Endothelial cell of hepatic sinusoid (primary cell): ENCODE measurements around the gene GGT1.
"Not testable (repeated sequence)": the region's sequence is repeated elsewhere in the genome, so short reads cannot be mapped to it uniquely, and the experiment has no call there.

Experiments used
- in situ Hi-C: cut with HindIII; loops from 2 replicates; pipeline ENCODE4 v1.10.0; 2017; ENCODE audit warnings: low sequenced_read_pairs

The GGT1 gene

DNA sequence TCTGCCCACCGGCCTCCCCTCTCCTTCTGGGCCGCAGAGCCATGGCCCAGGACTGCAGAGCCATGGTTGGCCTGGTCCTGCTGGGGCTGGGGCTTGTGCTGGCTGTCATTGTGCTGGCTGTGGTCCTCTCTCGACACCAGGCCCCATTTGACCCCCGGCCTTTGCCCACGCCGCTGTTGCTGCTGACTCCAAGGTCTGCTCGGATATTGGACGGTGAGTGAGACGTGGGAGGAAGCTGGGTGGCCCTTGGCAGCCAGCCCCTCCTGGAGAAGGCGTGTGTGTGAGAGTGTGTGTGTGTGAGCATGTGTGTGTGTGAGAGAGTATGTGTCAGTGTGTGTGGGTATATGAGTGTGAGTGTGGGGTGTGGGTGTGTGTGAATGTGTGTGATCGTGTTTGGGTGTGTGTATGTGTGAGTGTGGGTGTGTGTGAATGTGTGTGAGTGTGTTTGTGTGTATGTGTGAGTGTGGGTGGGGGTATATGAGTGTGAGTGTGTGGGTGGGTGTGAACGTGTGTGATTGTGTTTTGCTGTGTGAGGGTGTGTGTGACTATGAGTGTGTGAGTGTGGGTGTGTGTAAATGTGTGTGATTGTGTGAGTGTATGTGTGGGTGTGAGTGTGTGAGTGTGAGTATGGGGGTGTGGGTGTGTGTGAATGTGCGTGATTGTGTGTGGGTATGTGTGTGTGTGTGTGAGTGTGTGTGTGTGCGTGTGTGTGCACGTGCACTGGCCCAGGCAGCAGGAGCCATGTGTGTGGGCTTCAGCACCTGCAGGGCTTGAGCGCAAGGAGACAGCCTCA is 30.4 kb downstream of the GGT1 start:
- in situ Hi-C loops: not testable (repeated sequence)

DNA sequence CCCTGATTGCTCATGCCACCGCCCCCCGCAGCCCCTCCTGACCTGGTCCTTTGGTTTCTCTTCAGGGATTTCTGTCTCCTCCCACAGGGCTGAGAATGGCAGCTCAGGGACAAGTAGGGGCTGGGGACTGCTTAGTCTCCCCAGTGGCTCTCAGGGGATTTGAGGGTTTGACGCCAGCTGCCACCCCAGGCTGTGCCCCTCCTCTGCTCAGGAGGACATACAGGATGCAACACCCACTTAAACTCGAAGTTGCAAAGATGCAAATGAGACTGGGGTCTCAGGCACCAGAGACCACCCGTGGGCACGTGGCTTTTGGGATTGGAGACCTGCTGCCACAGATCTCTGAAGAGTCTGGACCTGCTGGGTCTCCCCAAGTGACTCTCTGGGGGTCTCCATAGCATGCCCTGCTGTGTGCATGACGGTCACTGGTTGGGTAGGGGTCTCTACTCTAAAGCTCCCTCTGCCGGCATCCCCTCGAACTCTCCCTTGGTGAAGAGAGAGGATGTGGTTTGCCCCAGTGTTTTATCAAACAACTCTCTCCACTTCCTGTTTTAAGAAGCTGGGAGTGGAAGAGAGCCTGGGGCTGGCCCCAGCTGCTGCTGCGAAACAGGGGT is 31.9 kb downstream of the GGT1 start:
- in situ Hi-C loops: not testable (repeated sequence)

DNA sequence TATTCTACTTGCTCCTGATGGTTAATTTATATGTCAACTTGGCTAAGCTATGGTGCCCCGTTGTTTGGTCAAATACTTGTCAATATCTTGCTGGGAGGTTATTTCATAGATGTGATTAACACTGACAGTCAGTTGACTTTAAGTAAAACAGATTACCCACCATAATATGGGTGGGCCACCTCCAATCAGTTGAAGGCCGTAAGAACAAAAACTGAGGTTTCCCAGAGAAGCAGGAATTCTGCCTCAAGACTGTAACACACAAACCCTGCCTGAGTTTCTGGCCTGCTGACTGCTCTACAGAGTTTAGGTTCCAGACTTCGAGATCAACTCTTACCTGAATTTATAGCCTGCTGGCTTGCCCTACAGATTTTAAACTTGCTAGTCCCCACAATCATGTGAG is 33.5 kb downstream of the GGT1 start:
- in situ Hi-C loops: not testable (repeated sequence)

DNA sequence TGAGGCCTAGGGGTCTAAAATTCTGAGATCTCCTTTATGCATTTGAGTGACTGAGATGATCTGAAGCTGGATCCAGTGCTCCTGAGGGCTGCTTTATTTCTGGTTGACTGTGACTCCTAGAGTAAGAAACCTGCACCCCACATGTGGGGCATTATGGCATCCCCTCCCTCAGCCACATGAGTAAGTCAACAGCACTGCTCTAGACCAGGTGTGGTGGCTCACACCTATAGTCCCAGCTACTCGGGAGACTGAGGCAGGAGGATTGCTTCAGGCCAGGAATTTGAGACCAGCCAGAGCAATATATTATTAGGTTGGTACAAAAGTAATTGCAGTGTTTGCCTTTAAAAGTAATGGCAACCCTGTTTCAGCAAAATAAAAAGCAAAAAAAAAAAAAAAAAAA is 39.3 kb downstream of the GGT1 start:
- in situ Hi-C loops: not testable (repeated sequence)

DNA sequence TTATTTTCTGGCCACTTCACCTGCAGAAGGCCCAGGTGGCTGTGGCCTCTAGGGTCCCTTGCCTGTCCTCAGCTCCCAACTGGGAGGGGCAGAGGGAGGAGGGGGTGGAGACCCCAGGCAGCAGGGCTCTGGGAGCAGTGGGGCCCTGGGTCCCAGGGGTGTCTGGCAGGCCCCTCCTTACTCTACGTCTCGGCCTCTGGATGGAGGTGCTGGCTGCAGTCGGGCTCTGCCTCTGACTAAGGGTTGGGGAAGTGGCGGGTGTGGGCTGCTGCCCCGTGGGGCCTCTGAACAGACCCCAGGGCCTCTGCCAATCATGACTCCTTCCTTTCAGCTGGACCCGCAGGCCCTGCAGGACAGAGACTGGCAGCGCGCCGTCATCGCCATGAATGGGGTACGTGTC is 41.4 kb downstream of the GGT1 start:
- in situ Hi-C loops: not testable (repeated sequence)

DNA sequence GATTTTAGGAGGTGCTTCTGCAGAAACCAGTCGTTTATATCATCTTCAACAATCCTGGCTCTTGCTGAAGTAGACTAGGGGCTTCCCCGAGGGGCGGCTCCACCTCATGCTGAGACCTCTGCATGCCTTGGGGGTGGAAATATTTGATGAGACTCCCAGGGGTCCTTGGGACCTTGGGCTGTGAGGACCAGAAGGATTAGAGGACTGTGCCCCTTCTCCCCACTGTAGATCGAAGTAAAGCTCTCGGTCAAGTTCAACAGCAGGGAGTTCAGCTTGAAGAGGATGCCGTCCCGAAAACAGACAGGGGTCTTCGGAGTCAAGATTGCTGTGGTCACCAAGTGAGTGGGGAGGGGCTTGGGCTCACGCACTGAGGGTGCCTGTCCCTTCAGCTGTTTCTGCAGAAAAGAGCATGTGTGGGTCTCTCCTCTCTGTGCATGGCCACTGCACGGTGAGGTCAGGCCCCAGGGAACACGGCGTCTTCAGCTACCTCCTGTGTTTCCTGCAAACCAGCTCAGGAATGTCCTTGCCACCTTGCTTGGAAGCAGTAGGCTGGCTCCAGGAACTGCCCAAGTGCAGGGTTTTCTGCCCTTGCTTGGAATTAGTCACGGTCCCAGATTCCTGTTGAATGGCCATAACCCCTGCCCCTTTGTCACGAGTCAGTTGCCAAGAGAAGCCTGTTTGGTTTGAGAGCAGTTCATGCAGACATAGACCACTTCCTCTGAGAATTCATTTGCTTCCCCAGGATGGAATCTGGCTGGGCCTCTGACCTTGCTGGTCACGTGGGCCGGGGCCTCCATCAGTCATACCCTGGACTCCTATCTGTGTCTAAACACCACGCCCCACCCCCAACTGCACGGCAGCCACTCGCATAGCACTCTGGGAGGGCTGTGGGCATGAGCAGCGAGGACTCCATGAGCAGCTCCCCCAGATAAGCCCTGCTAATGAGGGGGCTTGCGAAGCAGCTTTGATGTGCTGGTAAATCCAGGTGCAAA is 42.7 kb downstream of the GGT1 start:
- in situ Hi-C loops: not testable (repeated sequence)

DNA sequence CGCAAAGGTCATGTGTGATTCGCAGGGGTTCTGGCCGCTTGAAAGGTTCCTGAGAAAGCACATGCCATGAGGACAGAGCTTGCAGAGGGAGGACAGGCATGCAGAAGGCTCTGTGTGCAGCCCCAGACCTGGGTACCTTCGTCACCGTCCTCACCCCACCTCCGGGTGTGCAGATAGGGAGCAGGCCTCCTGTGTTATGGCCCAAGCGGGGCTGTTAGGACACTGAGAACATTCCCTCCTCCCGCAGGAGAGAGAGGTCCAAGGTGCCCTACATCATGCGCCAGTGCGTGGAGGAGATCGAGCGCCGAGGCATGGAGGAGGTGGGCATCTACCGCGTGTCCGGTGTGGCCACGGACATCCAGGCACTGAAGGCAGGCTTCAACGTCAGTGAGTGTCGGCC is 43.8 kb downstream of the GGT1 start:
- in situ Hi-C loops: not testable (repeated sequence)

DNA sequence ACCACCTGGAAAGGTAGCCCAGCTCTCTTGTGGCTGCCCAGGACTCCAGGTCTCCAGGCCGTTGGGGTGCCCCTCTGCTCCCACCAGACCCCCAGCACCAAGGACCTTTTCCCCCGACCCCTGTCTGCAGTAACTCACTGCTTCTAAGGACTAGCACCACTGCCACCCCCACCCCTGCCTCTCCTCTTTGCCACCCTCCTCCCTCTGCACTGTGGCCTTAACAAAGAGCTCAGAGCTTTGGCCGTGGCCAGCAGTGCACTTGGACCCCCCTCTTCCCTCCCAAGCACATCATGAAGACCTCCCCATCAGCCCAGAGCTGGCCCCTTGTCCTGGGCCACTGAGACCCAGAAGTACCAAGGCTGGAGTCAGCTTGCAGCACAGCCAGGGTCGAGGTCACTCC is 46.4 kb downstream of the GGT1 start:
- in situ Hi-C loops: not testable (repeated sequence)

DNA sequence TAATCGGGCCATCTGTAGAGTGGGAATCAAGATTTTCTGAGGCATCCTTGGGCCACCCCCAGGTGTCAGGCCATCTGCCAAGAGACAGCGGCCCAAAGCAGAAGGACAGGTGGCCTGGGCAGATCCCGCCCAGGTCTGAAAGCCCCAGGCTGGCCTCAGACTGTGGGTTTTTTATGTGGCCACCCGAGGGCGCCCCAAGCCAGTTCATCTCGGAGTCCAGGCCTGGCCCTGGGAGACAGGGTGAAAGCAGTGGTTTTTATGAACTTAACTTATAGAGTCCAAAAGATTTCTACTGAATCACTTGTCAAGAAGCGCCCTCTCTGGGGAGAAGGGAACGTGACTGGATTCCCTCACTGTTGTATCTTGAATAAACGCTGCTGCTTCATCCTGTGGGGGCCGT is 47.9 kb downstream of the GGT1 start:
- in situ Hi-C loops: not testable (repeated sequence)

DNA sequence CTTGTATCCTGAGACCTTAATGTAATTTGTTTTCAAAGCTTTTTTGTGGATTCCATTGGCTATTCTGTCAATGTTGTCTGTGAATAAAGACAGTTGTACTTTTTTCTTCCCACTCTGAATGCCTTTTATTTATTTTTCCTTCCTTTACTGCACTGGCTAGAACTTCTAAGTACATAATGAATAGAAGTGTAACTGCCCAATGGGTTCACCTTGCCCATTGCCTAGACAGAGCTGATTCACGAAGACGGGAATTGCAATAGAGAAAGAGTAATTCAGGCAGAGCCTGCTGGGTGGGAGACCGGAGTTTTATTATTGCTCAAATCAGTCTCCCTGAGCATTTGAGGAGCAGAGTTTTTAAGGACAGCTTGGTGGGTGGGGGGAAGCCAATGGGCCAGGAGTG is 62.4 kb downstream of the GGT1 start:
- in situ Hi-C loops: not testable (repeated sequence)

DNA sequence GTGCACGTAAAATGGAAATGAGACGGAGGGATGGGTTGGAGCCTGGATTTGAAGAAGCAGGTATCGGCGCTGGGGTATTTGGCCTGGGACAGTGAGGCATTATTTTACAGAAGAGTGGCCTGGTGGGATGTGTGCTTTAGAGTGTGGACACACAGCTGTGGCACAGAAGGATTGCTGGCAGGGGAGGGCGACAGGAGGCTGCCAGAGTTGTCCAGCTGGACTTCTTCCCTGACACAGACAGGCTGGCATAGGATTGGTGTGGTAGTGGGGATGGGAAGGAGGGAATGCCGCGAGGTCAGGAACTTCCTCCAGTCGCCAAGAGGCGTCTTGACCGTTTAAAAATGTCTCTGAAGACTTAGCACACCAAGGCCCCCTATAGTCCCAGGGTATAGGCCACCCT is 64.9 kb downstream of the GGT1 start:
- in situ Hi-C loops: not testable (repeated sequence)

DNA sequence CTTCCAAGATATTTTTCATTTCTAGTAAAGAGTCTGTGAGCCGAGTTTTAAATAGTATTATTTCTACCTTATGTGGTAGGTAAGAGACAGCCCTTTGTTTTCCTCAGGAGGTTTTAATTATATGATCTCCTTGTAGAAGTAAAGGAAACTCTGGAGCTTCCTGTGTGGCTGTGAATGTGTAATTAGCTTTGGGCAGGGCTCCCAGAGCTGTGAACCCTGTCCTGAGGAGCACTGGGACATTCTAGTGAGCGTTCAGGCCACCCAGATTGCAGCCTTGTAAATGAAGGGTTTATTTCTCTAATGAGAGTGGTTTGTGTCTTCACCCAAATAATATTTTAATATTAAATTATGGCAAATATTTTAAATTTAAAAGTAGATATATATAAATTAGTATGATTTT is 69.5 kb downstream of the GGT1 start:
- in situ Hi-C loops: not testable (repeated sequence)
